ENCODE data around the gene PLCB3. TPM values are rescaled to one million over a fixed set of nuclear protein-coding genes. Genes with fewer than 3 reads are reported as not detected.

The PLCB3 gene
- polyA plus RNA-seq, 3 donors from 2014 or later: 0.33 to 0.49 TPM; not detected in 1

- H3K4me3 Mint-ChIP-seq: no peak overlapping the region
- no peaks in the 10 kb centered on the region for H3K9me3 Mint-ChIP-seq
- DNase-seq: no peak
- no peak overlapping the region for H3K27ac Mint-ChIP-seq
- H3K36me3 Mint-ChIP-seq: peaks cover 0 to 9% (median 4%) of the 10 kb centered on the region in 3 donors
- peaks cover 9 to 12% of the 10 kb centered on the region in 2 donors for H3K4me1 Mint-ChIP-seq
- H3K27me3 Mint-ChIP-seq (ENCODE audit: low read depth in 3 of 3): peaks cover 0 to 7% (median 5%) of the 10 kb centered on the region in 3 donors
These were observed 12.0 kb downstream of the PLCB3 start for GRCh38 chr11:64263021-64263946.

GRCh38 chr11:64263947-64264317, 12.6 kb downstream of the PLCB3 start:
- Mint-ChIP-seq H3K27me3 (ENCODE audit: low read depth in 3 of 3) (peaks cover 0 to 10% (median 5%) of the 10 kb centered on the region in 3 donors), H3K4me1 (peaks cover 16 to 18% of the 10 kb centered on the region in 2 donors), H3K27ac (no peak overlapping the region), H3K4me3 (no peak overlapping the region), H3K36me3 (peaks cover 0 to 9% (median 4%) of the 10 kb centered on the region in 3 donors), H3K9me3 (no peaks in the 10 kb centered on the region)
- no peak for DNase-seq

- Mint-ChIP-seq H3K4me1 (peaks cover 19% of the 10 kb centered on the region in 2 donors), H3K36me3 (peaks cover 0 to 7% (median 3%) of the 10 kb centered on the region in 3 donors), H3K27me3 (ENCODE audit: low read depth in 3 of 3) (peaks cover 0 to 10% (median 2%) of the 10 kb centered on the region in 3 donors), H3K4me3 (no peak overlapping the region), H3K27ac (peak overlapping the region in 1 of 6 donors; percentile 7), H3K9me3 (no peaks in the 10 kb centered on the region)
- DNase-seq: no peak
These were observed 13.1 kb downstream of the PLCB3 start for GRCh38 chr11:64264371-64264852.

- Mint-ChIP-seq H3K36me3 (peaks cover 0 to 3% (median 0%) of the 10 kb centered on the region in 3 donors), H3K4me3 (no peak overlapping the region), H3K4me1 (peaks cover 23 to 25% of the 10 kb centered on the region in 2 donors), H3K27ac (no peak overlapping the region), H3K9me3 (no peaks in the 10 kb centered on the region), H3K27me3 (ENCODE audit: low read depth in 3 of 3) (peaks cover 10 to 19% (median 10%) of the 10 kb centered on the region in 3 donors)
- no peak for DNase-seq
These were observed 14.1 kb downstream of the PLCB3 start for GRCh38 chr11:64265176-64266160.

- no peaks in the 10 kb centered on the region for H3K9me3 Mint-ChIP-seq
- H3K4me3 Mint-ChIP-seq: peak overlapping the region in 1 of 5 donors; percentile 12
- peak overlapping the region in 2 of 6 donors; percentile 13 to 73 for H3K27ac Mint-ChIP-seq
These were observed 15.0 kb downstream of the PLCB3 start for GRCh38 chr11:64266339-64266738.

GRCh38 chr11:64267207-64267945, 16.0 kb downstream of the PLCB3 start:
- DNase-seq: no peak
- Mint-ChIP-seq H3K27ac (peak overlapping the region; percentile 91 to 100 (median 98)), H3K4me1 (peaks cover 33 to 35% of the 10 kb centered on the region in 2 donors), H3K36me3 (peaks cover 0 to 3% (median 0%) of the 10 kb centered on the region in 3 donors), H3K27me3 (ENCODE audit: low read depth in 3 of 3) (peaks cover 18 to 32% (median 20%) of the 10 kb centered on the region in 3 donors), H3K4me3 (peak overlapping the region; percentile 29 to 96 (median 91)), H3K9me3 (no peaks in the 10 kb centered on the region)

More at GRCh38 chr11:64266339-64266738, 15.0 kb downstream of the PLCB3 start:
- peaks cover 17 to 28% (median 19%) of the 10 kb centered on the region in 3 donors for H3K27me3 Mint-ChIP-seq (ENCODE audit: low read depth in 3 of 3)
- peaks cover 26 to 29% of the 10 kb centered on the region in 2 donors for H3K4me1 Mint-ChIP-seq
- DNase-seq: no peak
- peaks cover 0 to 3% (median 0%) of the 10 kb centered on the region in 3 donors for H3K36me3 Mint-ChIP-seq

GRCh38 chr11:64268025-64268892, 16.9 kb downstream of the PLCB3 start:
- H3K4me3 Mint-ChIP-seq: peak overlapping the region; percentile 91 to 99 (median 93)
- peak in 2 of 3 donors; percentile 30 to 37 for DNase-seq
- no peaks in the 10 kb centered on the region for H3K9me3 Mint-ChIP-seq
- H3K36me3 Mint-ChIP-seq: no peaks in the 10 kb centered on the region
- H3K27me3 Mint-ChIP-seq (ENCODE audit: low read depth in 3 of 3): peaks cover 18 to 32% (median 20%) of the 10 kb centered on the region in 3 donors
- H3K27ac Mint-ChIP-seq: peak overlapping the region; percentile 91 to 100 (median 98)
- H3K4me1 Mint-ChIP-seq: peaks cover 33 to 35% of the 10 kb centered on the region in 2 donors

GRCh38 chr11:64268893-64269539, 17.7 kb downstream of the PLCB3 start:
- H3K4me3 Mint-ChIP-seq: peak overlapping the region; percentile 91 to 99 (median 93)
- no peaks in the 10 kb centered on the region for H3K9me3 Mint-ChIP-seq
- peaks cover 33 to 35% of the 10 kb centered on the region in 2 donors for H3K4me1 Mint-ChIP-seq
- no peaks in the 10 kb centered on the region for H3K36me3 Mint-ChIP-seq
- peak in 2 of 3 donors; percentile 47 to 54 for DNase-seq
- H3K27me3 Mint-ChIP-seq (ENCODE audit: low read depth in 3 of 3): peaks cover 18 to 32% (median 22%) of the 10 kb centered on the region in 3 donors
- peak overlapping the region; percentile 91 to 100 (median 98) for H3K27ac Mint-ChIP-seq

- Mint-ChIP-seq H3K4me3 (peak overlapping the region; percentile 91 to 99 (median 93)), H3K27me3 (ENCODE audit: low read depth in 3 of 3) (peaks cover 18 to 32% (median 22%) of the 10 kb centered on the region in 3 donors), H3K36me3 (no peaks in the 10 kb centered on the region), H3K9me3 (no peaks in the 10 kb centered on the region), H3K27ac (peak overlapping the region; percentile 91 to 100 (median 99)), H3K4me1 (peaks cover 33 to 35% of the 10 kb centered on the region in 2 donors)
- peak; percentile 96 to 97 (median 97) for DNase-seq
These were observed 18.4 kb downstream of the PLCB3 start for GRCh38 chr11:64269540-64270220.

- H3K27me3 Mint-ChIP-seq (ENCODE audit: low read depth in 3 of 3): peaks cover 13 to 15% (median 15%) of the 10 kb centered on the region in 3 donors
- no peak for DNase-seq
- peaks cover 0 to 5% (median 0%) of the 10 kb centered on the region in 3 donors for H3K36me3 Mint-ChIP-seq
- no peak overlapping the region for H3K4me3 Mint-ChIP-seq
- peaks cover 13% of the 10 kb centered on the region in 2 donors for H3K4me1 Mint-ChIP-seq
- no peak overlapping the region for H3K27ac Mint-ChIP-seq
- no peaks in the 10 kb centered on the region for H3K9me3 Mint-ChIP-seq
These were observed 23.9 kb downstream of the PLCB3 start for GRCh38 chr11:64275031-64275800.
